Vagina (tissue), 2 donors: ENCODE data around the gene WDR11. TPM values are rescaled to one million over a fixed set of nuclear protein-coding genes. Genes with fewer than 3 reads are reported as not detected.

Source experiments
- DNase-seq, 2 donors: peaks; one replicate each; pipeline ENCODE4 v3.0.0-alpha.2; 2017; ENCODE audit errors: extremely low spot score in 2 of 2
- H3K27ac ChIP-seq: fragments of 200-600 bp; sonication (generic); one replicate; pipeline ENCODE4 v1.5.1; 2019
- H3K27me3 ChIP-seq: fragments of 200-600 bp; sonication (generic); one replicate; pipeline ENCODE4 v1.5.1; 2019
- H3K36me3 ChIP-seq, 2 donors: fragments of 200-600 bp; sonication (generic); one replicate each; pipeline ENCODE4 v1.5.1; 2017 to 2019
- H3K4me1 ChIP-seq: fragments of 200-600 bp; sonication (generic); one replicate; pipeline ENCODE4 v1.5.1; 2019
- H3K4me3 ChIP-seq, 2 donors: fragments of 200-600 bp; sonication (generic); 1 replicate in 1 of 2; 2 replicates in 1 of 2; pipeline ENCODE4 v1.5.1; 2016 to 2019
- H3K9me3 ChIP-seq: fragments of 200-600 bp; sonication (generic); one replicate; pipeline ENCODE4 v1.5.1; 2019
- CTCF ChIP-seq, 3 experiments: fragments of 450-650 bp in 2 of 3; fragments of 200-600 bp in 1 of 3; sonication (generic) in 1 of 3; IDR thresholded peaks; one replicate each; pipeline ENCODE4 v1.5.1; 2017 to 2019; ENCODE audit warnings: antibody characterized with exemption in 3 of 3, mild to moderate bottlenecking in 2 of 3, moderate library complexity in 2 of 3
- POLR2A ChIP-seq, 2 donors: fragments of 450-650 bp; IDR thresholded peaks; one replicate each; pipeline ENCODE4 v1.6.1; 2017; ENCODE audit warnings: antibody characterized with exemption in 2 of 2, mild to moderate bottlenecking in 2 of 2, moderate library complexity in 2 of 2
- POLR2AphosphoS5 ChIP-seq, 2 donors: sonication (generic); formaldehyde crosslinking; IDR thresholded peaks; one replicate each; pipeline ENCODE4 v1.9.0; 2017; ENCODE audit warnings: antibody characterized with exemption in 2 of 2, mild to moderate bottlenecking in 2 of 2, low read depth in 1 of 2; ENCODE audit not compliant: insufficient read depth in 1 of 2
- intact Hi-C: fragments of 100-400 bp; cut with DNase I; formaldehyde crosslinking; loops from one replicate; pipeline ENCODE4 v1.15.1; 2023
- total RNA-seq: library from RNA; depleted of rRNA; stranded (reverse); fragments of >200 nt; gene quantifications from one replicate; pipeline ENCODE4 v1.2.3, GENCODE V29; 2016

Gene WDR11
- total RNA-seq, 1 donor from 2014 or later, result 60.6 TPM

GRCh38 chr10:120948889-120949608, 97.9 kb downstream of the WDR11 start:
- Histone ChIP-seq H3K4me3 (peak overlapping the region in 1 of 2 donors; percentile 19), H3K27ac (no peak overlapping the region), H3K27me3 (no peaks in the 10 kb centered on the region), H3K36me3 (no peaks in the 10 kb centered on the region), H3K4me1 (no peaks in the 10 kb centered on the region), H3K9me3 (no peaks in the 10 kb centered on the region)
- DNase-seq, result peak in 1 of 2 donors; percentile 79
- intact Hi-C loops, result loop anchor here (5.0 to 10.0 kb wide), 2 partner anchors 663 to 946 kb away; no protein-coding TSS in a partner anchor
- TF ChIP-seq CTCF (IDR thresholded peaks at IDR 0.05) (peak; percentile 48 to 56 (median 54)), POLR2AphosphoS5 (IDR thresholded peaks at IDR 0.05; ENCODE audit: insufficient read depth in 1 of 2, low read depth in 1 of 2) (no peak), POLR2A (IDR thresholded peaks at IDR 0.05) (no peak)

DNA sequence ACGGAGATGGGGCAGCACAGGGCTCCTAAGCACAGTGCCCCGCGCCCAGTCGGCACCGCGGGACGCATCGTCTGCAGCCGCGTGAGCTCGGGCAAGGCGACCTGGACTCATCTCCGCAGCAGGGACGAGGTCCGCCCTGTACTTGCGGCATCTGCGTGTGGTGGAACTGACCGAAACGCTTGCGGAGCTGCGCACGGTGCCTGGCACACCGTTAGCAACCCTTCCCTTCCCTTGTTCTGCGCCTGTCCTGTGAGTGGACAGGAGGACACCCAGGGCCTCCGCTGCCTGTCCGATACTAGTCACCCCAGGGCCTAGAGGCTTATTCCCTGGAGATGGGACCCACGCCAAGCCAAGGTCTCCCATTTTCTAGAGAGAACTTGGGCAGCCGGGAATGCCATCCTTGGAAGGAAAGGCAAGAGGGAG, 98.5 kb downstream of the WDR11 start:
- intact Hi-C loops, result loop anchor here (5.0 to 10.0 kb wide), 2 partner anchors 663 to 945 kb away; no protein-coding TSS in a partner anchor
- Histone ChIP-seq H3K4me3 (peak overlapping the region in 1 of 2 donors; percentile 19), H3K27ac (no peak overlapping the region), H3K27me3 (no peaks in the 10 kb centered on the region), H3K4me1 (no peaks in the 10 kb centered on the region), H3K36me3 (no peaks in the 10 kb centered on the region), H3K9me3 (no peaks in the 10 kb centered on the region)
- no peak for TF ChIP-seq CTCF (IDR thresholded peaks at IDR 0.05)
- no peak for TF ChIP-seq POLR2A (IDR thresholded peaks at IDR 0.05)
- no peak for TF ChIP-seq POLR2AphosphoS5 (IDR thresholded peaks at IDR 0.05; ENCODE audit: insufficient read depth in 1 of 2, low read depth in 1 of 2)
- DNase-seq, result no peak

GRCh38 chr10:120950051-120950561, 98.9 kb downstream of the WDR11 start:
- no peak overlapping the region for H3K27ac ChIP-seq
- no peaks in the 10 kb centered on the region for H3K36me3 ChIP-seq
- intact Hi-C loops, result no loop called here
- H3K4me1 ChIP-seq, result no peaks in the 10 kb centered on the region
- TF ChIP-seq CTCF (IDR thresholded peaks at IDR 0.05) (no peak), POLR2A (IDR thresholded peaks at IDR 0.05) (no peak), POLR2AphosphoS5 (IDR thresholded peaks at IDR 0.05; ENCODE audit: insufficient read depth in 1 of 2, low read depth in 1 of 2) (no peak)
- H3K27me3 ChIP-seq, result no peaks in the 10 kb centered on the region
- no peak overlapping the region for H3K4me3 ChIP-seq
- H3K9me3 ChIP-seq, result no peaks in the 10 kb centered on the region
- no peak for DNase-seq

- intact Hi-C loops, result no loop called here
- Histone ChIP-seq H3K4me1 (no peaks in the 10 kb centered on the region), H3K4me3 (no peak overlapping the region), H3K27me3 (no peaks in the 10 kb centered on the region), H3K36me3 (no peaks in the 10 kb centered on the region), H3K27ac (no peak overlapping the region), H3K9me3 (no peaks in the 10 kb centered on the region)
- no peak for TF ChIP-seq CTCF (IDR thresholded peaks at IDR 0.05)
- no peak for TF ChIP-seq POLR2A (IDR thresholded peaks at IDR 0.05)
- TF ChIP-seq POLR2AphosphoS5 (IDR thresholded peaks at IDR 0.05; ENCODE audit: insufficient read depth in 1 of 2, low read depth in 1 of 2), result no peak
- no peak for DNase-seq
Measured at GRCh38 chr10:120951288-120951687, 100.1 kb downstream of the WDR11 start.

DNA sequence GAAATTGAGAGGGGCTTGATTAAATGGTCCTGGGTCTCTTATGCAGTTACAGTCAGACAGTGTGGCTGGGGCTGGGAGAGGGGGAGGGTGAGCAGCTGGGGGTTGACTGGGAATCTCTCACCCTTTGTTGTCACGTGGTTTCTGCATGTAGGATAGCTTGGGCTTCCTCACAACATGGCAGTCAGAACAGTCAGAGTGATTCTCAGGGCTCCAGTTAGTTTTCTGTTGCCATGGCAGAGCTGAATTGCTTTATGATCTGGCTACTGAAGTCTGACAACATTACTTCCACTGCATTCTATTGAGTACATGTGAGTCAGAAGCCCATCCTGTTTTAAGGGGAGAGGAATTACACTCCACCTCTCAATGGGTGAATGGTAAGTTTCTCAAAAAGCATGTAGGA, 102.7 kb downstream of the WDR11 start:
- no peaks in the 10 kb centered on the region for H3K27me3 ChIP-seq
- intact Hi-C loops, result no loop called here
- H3K4me3 ChIP-seq, result no peak overlapping the region
- DNase-seq, result no peak
- no peaks in the 10 kb centered on the region for H3K36me3 ChIP-seq
- H3K27ac ChIP-seq, result no peak overlapping the region
- H3K4me1 ChIP-seq, result no peaks in the 10 kb centered on the region
- TF ChIP-seq POLR2A (IDR thresholded peaks at IDR 0.05) (no peak), POLR2AphosphoS5 (IDR thresholded peaks at IDR 0.05; ENCODE audit: insufficient read depth in 1 of 2, low read depth in 1 of 2) (no peak), CTCF (IDR thresholded peaks at IDR 0.05) (no peak)
- H3K9me3 ChIP-seq, result no peaks in the 10 kb centered on the region
